Breast epithelium (tissue), 4 donors: Measurements from ENCODE around the gene SLC8A2. TPM values are rescaled to one million over a fixed set of nuclear protein-coding genes. Genes with fewer than 3 reads are reported as not detected.
A peak's percentile ranks its signal among the peaks of the same experiment; 100 is the strongest.

Experiments used
- DNase-seq, 2 donors: peaks; one replicate each; pipeline ENCODE4 v3.0.0-alpha.2; 2019; ENCODE audit warnings: low spot score in 2 of 2
- H3K27ac ChIP-seq, 2 donors: fragments of 200-600 bp; sonication (generic) in 1 of 2; one replicate each; pipeline ENCODE4 v1.5.1; 2016 to 2019; ENCODE audit warnings: mild to moderate bottlenecking in 1 of 2
- H3K27me3 ChIP-seq, 2 donors: fragments of 200-600 bp; sonication (generic) in 1 of 2; one replicate each; pipeline versions ENCODE4 v1.5.1 to v1.6.0; 2017 to 2019; ENCODE audit warnings: control low read depth in 1 of 2, mild to moderate bottlenecking in 1 of 2
- H3K36me3 ChIP-seq: fragments of 200-600 bp; one replicate; pipeline ENCODE4 v1.5.1; 2019
- H3K4me1 ChIP-seq, 2 donors: fragments of 200-600 bp; sonication (generic); one replicate each; pipeline ENCODE4 v1.5.1; 2016 to 2019; ENCODE audit warnings: control low read depth in 1 of 2
- H3K4me3 ChIP-seq, 3 donors: fragments of 200-600 bp; sonication (generic); 1 replicate in 2 of 3; 2 replicates in 1 of 3; pipeline ENCODE4 v1.5.1; 2016 to 2019; ENCODE audit warnings: mild to moderate bottlenecking in 3 of 3, moderate library complexity in 2 of 3
- H3K9me3 ChIP-seq, 2 donors: fragments of 200-600 bp; sonication (generic) in 1 of 2; one replicate each; pipeline ENCODE4 v1.5.1; 2016 to 2019; ENCODE audit warnings: control low read depth in 1 of 2
- CTCF ChIP-seq, 3 donors: fragments of 450-650 bp; IDR thresholded peaks; one replicate each; pipeline ENCODE4 v1.5.1; 2016 to 2017; ENCODE audit warnings: antibody characterized with exemption in 3 of 3, mild to moderate bottlenecking in 3 of 3, moderate library complexity in 3 of 3
- POLR2A ChIP-seq: fragments of 450-650 bp; IDR thresholded peaks from one replicate; pipeline ENCODE4 v1.6.1; 2016; ENCODE audit warnings: antibody characterized with exemption, mild to moderate bottlenecking, moderate library complexity
- POLR2AphosphoS5 ChIP-seq, 3 donors: sonication (generic); formaldehyde crosslinking; IDR thresholded peaks; one replicate each; pipeline ENCODE4 v1.6.1; 2017; ENCODE audit warnings: antibody characterized with exemption in 3 of 3
- intact Hi-C: fragments of 100-400 bp; cut with DNase I; formaldehyde crosslinking; loops from one replicate; pipeline ENCODE4 v1.15.1; 2023; ENCODE audit warnings: low total_unique reads
- total RNA-seq, 3 donors: library from RNA; depleted of rRNA; stranded (reverse); fragments of >200 nt; gene quantifications; one replicate each; pipeline ENCODE4 v1.1.0, GENCODE V29; 2016

The SLC8A2 gene
- total RNA-seq, 3 donors from 2014 or later: under 0.01 to 0.29 TPM; not detected in 1

- H3K27me3 ChIP-seq: peaks cover 6 to 50% of the 10 kb centered on the region in 2 donors
- no peak for DNase-seq
- H3K4me1 ChIP-seq: no peaks in the 10 kb centered on the region
- no peak overlapping the region for H3K4me3 ChIP-seq
- no peak overlapping the region for H3K27ac ChIP-seq
- no peaks in the 10 kb centered on the region for H3K9me3 ChIP-seq
- H3K36me3 ChIP-seq: no peaks in the 10 kb centered on the region
- no peak for TF ChIP-seq POLR2A
- no peak for TF ChIP-seq POLR2AphosphoS5 (IDR thresholded peaks at IDR 0.05)
- no peak for TF ChIP-seq CTCF (IDR thresholded peaks at IDR 0.05)
- intact Hi-C loops: no loop called here
Observed at GRCh38 chr19:47421244-47421786, 50.4 kb downstream of the SLC8A2 start.

GRCh38 chr19:47419789-47420188, 51.9 kb downstream of the SLC8A2 start:
- H3K9me3 ChIP-seq: no peaks in the 10 kb centered on the region
- TF ChIP-seq POLR2A (no peak), POLR2AphosphoS5 (IDR thresholded peaks at IDR 0.05) (no peak), CTCF (IDR thresholded peaks at IDR 0.05) (no peak)
- H3K36me3 ChIP-seq: no peaks in the 10 kb centered on the region
- DNase-seq: no peak
- no peaks in the 10 kb centered on the region for H3K4me1 ChIP-seq
- intact Hi-C loops: no loop called here
- peaks cover 6 to 50% of the 10 kb centered on the region in 2 donors for H3K27me3 ChIP-seq
- no peak overlapping the region for H3K27ac ChIP-seq
- H3K4me3 ChIP-seq: no peak overlapping the region

- no peak for TF ChIP-seq POLR2A
- Histone ChIP-seq H3K27ac (peak within 1 kb of the TSS in 1 of 2 donors; percentile 38), H3K4me1 (no peaks in the 10 kb centered on the region), H3K4me3 (peak within 1 kb of the TSS; percentile 63 to 86 (median 65)), H3K27me3 (peaks cover 6 to 50% of the 10 kb centered on the region in 2 donors), H3K36me3 (no peaks in the 10 kb centered on the region), H3K9me3 (no peaks in the 10 kb centered on the region)
- intact Hi-C loops: no loop called here
- DNase-seq: no peak
Observed at GRCh38 chr19:47419030-47419783, 52.5 kb downstream of the SLC8A2 start, which contains the start of gene MEIS3. TSS of gene MEIS3 (minus strand) at chr19:47419527. CDS start at chr19:47419081, 446 bp downstream.

GRCh38 chr19:47418692-47419029, 53.0 kb downstream of the SLC8A2 start:
- intact Hi-C loops: no loop called here
- peaks cover 6 to 45% of the 10 kb centered on the region in 2 donors for H3K27me3 ChIP-seq

More at GRCh38 chr19:47418692-47419029, 53.0 kb downstream of the SLC8A2 start:
- Histone ChIP-seq H3K4me1 (no peaks in the 10 kb centered on the region), H3K4me3 (peak overlapping the region; percentile 63 to 86 (median 65)), H3K36me3 (no peaks in the 10 kb centered on the region), H3K9me3 (no peaks in the 10 kb centered on the region), H3K27ac (peak overlapping the region in 1 of 2 donors; percentile 38)
- TF ChIP-seq CTCF (IDR thresholded peaks at IDR 0.05) (no peak), POLR2A (no peak), POLR2AphosphoS5 (IDR thresholded peaks at IDR 0.05) (no peak)
- no peak for DNase-seq
